ENCODE measurements around the gene BCAR1. TPM values are rescaled to one million over a fixed set of nuclear protein-coding genes. Genes with fewer than 3 reads are reported as not detected.
"Not testable (repeated sequence)": the region's sequence is repeated elsewhere in the genome, so short reads cannot be mapped to it uniquely, and the experiment has no call there.

Gene BCAR1
- total RNA-seq, 1 donor from 2014 or later: 75.4 TPM

DNA sequence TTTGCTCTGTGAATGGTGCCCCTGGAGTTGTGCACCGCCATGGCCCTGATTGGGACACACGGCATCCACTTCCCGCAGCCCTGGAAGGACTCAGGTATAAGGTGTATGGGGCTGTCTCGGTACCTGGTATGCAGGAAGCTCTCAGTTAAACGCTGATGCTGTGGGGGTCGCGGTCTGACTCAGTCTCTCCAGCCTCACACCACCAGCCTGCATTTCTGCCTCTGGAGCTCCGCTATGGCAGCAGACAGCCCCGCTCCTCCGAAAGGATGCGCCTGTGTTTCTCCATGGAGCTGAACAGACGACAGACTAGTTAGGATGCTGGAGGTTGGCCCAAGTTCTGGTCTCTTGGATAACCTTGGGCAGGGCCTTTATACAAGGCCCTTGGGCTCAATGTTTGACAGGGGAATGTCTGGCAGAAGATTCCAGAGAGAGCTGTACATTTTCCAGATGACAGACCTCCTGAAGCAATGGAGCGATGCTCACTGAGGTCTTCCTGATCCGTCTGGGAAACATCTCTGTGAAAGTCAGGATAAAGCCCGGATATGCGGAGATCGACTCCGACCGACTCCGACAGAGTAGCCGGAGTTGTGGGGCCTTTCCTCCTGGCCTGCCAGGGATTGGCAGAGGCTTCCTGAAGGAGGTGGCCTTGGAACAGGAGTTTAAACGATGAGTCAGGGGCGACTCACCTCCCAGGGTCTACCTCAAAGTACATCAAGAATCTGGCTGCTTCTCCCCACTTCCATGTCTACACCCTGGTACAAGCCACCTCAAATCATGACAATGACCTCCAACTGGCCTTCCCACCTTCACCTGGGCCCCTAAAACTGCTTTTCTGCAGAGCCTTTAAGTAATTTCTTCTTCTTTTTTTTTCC, 21.9 kb upstream of the BCAR1 start:
- intact Hi-C loops (cut with DNase I): no loop called here
- ATAC-seq (ENCODE audit: poor library complexity) (no peak), DNase-seq (no peak)

GRCh38 chr16:75272629-75273028, 21.2 kb upstream of the BCAR1 start:
- intact Hi-C loops (cut with DNase I); ATAC-seq (ENCODE audit: poor library complexity); DNase-seq: not testable (repeated sequence)

- intact Hi-C loops (cut with DNase I): no loop called here
- ATAC-seq (ENCODE audit: poor library complexity) (no peak), DNase-seq (no peak)
Observed at GRCh38 chr16:75272097-75272551, 20.7 kb upstream of the BCAR1 start.

DNA sequence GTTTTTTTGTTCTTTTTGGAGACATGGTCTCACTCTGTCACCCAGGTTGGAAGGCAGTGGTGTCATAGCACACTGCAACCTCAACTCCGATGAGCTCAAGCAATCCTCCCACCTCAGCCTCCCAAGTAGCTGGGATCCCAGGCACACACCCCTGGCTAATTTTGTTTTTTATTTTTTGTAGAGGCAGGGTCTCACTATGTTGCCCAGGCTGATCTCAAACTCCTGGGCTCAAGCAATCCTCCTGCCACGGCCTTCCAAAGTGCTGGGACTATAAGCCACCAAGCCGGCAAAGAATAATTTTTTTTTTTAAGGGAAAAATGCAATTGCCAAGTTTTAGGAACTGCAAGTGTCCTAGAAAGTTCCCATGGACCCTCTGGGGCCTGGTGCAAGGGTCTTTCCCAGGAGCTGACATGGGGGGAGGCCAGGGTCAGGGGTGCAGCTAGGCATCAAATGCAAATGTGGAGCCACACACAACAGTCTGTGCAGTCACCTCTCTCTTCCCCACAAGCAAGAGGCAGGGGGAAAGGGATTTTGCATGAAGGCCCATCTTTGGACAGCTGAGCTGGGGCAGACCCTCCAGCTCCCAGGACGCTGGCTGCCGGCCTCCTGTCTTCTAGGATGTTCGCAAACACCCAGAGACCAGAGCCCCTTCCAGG, 20.1 kb upstream of the BCAR1 start:
- ATAC-seq (ENCODE audit: poor library complexity) (no peak), DNase-seq (no peak)
- intact Hi-C loops (cut with DNase I): no loop called here

- ATAC-seq (ENCODE audit: poor library complexity); intact Hi-C loops (cut with DNase I); DNase-seq: not testable (repeated sequence)
Observed at GRCh38 chr16:75269358-75269757, 17.9 kb upstream of the BCAR1 start.

- ATAC-seq (ENCODE audit: poor library complexity) (peak; percentile 74), DNase-seq (peak; percentile 86)
- intact Hi-C loops (cut with DNase I): no loop called here
Observed at GRCh38 chr16:75267631-75268264, 16.3 kb upstream of the BCAR1 start.

GRCh38 chr16:75266738-75267630, 15.6 kb upstream of the BCAR1 start:
- no peak for DNase-seq
- ATAC-seq (ENCODE audit: poor library complexity): no peak
- intact Hi-C loops (cut with DNase I): no loop called here

GRCh38 chr16:75265911-75266701, 14.7 kb upstream of the BCAR1 start:
- intact Hi-C loops (cut with DNase I): no loop called here
- DNase-seq (peak; percentile 79), ATAC-seq (ENCODE audit: poor library complexity) (peak; percentile 65)

DNA sequence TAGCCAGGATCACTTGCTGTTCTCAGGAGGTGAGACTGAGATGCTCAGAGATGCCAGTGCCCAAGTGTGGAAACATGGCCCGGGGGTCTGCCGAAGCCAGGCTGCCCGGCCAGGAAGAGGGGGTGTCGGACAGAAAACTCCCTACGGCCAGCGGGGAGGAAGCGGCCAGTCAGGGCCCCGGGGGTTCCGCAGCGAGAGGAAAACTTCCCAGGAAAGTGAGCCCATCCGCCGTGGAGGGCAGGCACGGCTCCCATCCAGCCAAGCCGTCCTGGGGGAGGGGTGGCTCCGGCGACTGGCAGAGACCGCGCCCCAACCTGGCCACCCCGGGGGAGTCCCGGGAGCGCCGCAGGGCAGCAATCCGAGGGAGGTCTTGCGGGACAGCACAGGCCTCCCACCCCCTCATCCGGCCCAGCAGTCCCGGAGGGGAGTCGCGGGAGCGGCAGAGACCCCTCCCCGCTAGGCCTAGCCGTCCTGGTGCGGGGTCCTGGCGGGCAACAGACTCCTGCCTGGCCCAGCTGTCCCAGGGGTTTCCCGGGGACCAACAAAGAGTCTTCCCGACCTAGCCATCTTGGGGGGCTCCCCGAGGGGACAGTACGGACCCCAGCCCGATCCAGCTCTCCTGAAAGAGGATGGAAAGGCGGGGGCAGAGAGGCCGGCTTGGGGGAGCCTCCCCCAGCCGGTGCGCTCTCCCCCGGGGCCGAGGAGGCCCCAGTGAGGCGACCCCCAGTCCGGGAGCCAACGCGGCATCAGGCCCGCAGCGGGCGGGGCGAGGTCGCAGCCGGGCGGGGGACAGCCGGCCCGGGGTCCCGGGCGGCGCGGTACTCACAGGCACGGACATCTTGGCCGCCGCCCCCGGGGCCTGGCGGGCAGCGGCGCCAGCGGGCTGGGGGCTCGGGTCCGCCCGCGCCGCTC, 13.8 kb upstream of the BCAR1 start:
- DNase-seq (peak; percentile 67), ATAC-seq (ENCODE audit: poor library complexity) (peak; percentile 44)
- intact Hi-C loops (cut with DNase I): loop anchor here (5.0 kb wide), 1 partner anchor 42 kb away; no protein-coding TSS in a partner anchor

GRCh38 chr16:75264457-75264998, 13.1 kb upstream of the BCAR1 start:
- intact Hi-C loops (cut with DNase I): loop anchor here (5.0 kb wide), 1 partner anchor 43 kb away; no protein-coding TSS in a partner anchor
- no peak for DNase-seq
- ATAC-seq (ENCODE audit: poor library complexity): peak; percentile 18

DNA sequence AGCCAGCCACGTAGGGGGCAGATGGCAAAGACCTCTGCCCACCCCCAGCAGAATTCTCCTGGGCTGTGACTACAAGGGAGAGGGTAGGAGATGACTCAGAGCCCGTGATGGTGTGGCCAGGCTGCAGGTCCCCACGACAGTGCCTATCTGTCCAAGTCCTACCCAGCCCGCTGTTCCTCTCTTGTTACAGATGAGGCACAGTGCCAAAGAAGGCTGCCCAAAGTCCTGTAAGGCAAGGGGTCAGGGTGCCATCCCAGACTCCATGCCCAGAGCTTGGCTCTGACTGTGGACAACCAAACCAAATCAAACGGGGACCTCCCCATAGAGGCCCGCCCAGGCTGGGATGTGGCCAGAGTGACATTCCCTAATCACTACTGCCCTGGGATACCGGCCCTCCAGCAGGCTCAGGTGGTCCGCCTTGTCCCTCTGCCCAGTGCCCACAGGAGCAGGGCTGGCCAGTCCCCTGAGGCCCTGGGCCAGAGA, 12.6 kb upstream of the BCAR1 start:
- DNase-seq (peak; percentile 54), ATAC-seq (ENCODE audit: poor library complexity) (peak; percentile 19)
- intact Hi-C loops (cut with DNase I): loop anchor here (5.0 kb wide), 1 partner anchor 43 kb away; no protein-coding TSS in a partner anchor

DNA sequence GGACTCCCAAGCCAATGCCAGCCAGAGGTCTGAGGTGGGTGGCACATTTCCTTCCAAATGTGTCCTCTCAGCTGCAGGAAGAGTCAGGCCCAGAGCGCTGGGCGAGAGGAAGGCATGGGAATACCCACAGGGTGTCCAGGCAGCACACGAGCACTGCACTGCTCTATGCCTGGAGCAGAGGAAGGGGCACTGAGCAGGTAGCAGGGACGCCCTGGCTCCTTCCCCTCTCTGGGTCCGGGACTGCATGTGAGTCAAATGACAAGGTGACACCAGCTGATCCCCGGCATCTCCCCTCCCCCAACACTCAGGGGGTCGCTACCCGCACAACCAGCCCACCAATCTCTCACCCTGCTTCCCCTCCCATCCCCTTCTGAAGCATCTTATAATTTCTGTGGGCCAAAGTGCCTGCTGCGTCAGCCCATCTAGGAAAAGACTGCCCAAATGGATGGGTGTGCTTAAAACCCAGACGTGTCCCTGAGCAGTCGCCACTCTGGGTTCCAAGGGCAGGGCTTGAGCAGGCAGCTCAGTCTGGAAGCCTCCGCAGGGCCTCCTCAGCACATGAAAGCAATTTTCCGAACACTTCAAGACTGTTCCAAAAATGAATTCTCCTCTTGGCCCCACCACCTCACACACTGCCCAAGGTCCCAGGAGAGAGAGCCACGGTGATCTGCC, 12.0 kb upstream of the BCAR1 start:
- peak; percentile 42 for DNase-seq
- ATAC-seq (ENCODE audit: poor library complexity): no peak
- intact Hi-C loops (cut with DNase I): loop anchor here (5.0 kb wide), 1 partner anchor 44 kb away; no protein-coding TSS in a partner anchor

- ATAC-seq (ENCODE audit: poor library complexity) (no peak), DNase-seq (no peak)
- intact Hi-C loops (cut with DNase I): loop anchor here (5.0 kb wide), 1 partner anchor 45 kb away; no protein-coding TSS in a partner anchor
Observed at GRCh38 chr16:75262800-75263127, 11.3 kb upstream of the BCAR1 start.

DNA sequence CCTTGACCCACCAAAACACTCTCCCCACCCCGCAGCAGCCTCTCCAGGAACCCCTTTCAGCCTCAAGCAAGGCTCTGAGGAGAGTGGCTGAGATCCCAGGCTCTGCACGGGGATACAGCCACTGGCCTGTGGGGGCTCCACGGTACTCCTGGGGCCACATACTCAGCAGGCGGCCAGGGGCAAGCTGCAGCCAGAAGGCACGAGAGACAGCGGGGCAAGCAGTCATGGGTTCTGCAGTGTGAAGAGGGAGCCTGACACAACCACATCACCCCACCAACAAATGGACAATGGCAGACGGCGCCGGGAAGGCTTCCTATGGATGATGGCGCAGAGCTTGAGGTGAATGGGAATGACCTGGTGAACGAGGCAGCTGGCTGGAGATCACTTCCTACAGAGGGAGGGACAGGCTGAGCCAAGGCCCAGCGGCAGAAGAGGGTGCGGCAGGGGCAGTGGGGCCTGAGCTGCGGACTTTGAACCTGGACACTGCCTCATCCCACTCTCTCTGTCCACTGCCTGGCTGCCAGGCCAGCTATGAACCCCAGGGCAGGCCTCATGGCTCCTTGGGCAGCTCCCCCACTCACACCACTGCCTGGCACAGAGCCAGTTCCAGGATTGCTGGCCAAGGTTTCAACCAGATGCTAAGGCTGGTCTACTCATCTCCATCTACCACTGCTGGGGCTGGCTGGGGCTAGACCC, 10.8 kb upstream of the BCAR1 start:
- ATAC-seq (ENCODE audit: poor library complexity): no peak
- intact Hi-C loops (cut with DNase I): loop anchor here (5.0 kb wide), 1 partner anchor 45 kb away; no protein-coding TSS in a partner anchor
- DNase-seq: peak; percentile 53

GRCh38 chr16:75261590-75262078, 10.2 kb upstream of the BCAR1 start:
- intact Hi-C loops (cut with DNase I): loop anchor here (5.0 kb wide), 1 partner anchor 46 kb away; no protein-coding TSS in a partner anchor
- ATAC-seq (ENCODE audit: poor library complexity) (no peak), DNase-seq (no peak)

Data from Right ventricle myocardium superior (tissue), 1 donor.